Endothelial cell of umbilical vein (primary cell): Measurements from ENCODE around the gene ID1.

Source experiments
- CTCF ChIP-seq, 2 donors: IDR thresholded peaks; 1 replicate in 1 of 2; 2 replicates in 1 of 2; pipeline ENCODE4 v1.5.1; 2011; ENCODE audit warnings: low read length in 2 of 2, mild to moderate bottlenecking in 2 of 2, moderate library complexity in 2 of 2, control low read depth in 1 of 2, inconsistent platforms in 1 of 2, low read depth in 1 of 2; ENCODE audit not compliant: insufficient read depth in 1 of 2; ENCODE audit errors: extremely low read depth in 1 of 2
- EZH2 ChIP-seq: IDR thresholded peaks from 2 replicates; pipeline ENCODE4 v1.6.1; 2012; ENCODE audit warnings: borderline replicate concordance, low read depth, mild to moderate bottlenecking, moderate library complexity, low read length, inconsistent platforms; ENCODE audit not compliant: severe bottlenecking
- MYC ChIP-seq: IDR thresholded peaks from one replicate; pipeline ENCODE4 v1.6.1; 2011; ENCODE audit warnings: mild to moderate bottlenecking, low read depth, low read length
- POLR2A ChIP-seq: IDR thresholded peaks from 2 replicates; pipeline ENCODE4 v1.6.1; 2012; ENCODE audit warnings: low read depth, mild to moderate bottlenecking, control low read depth, low read length
- POLR2AphosphoS5 ChIP-seq: IDR thresholded peaks from 2 replicates; pipeline ENCODE4 v1.6.1; 2012; ENCODE audit warnings: low read depth, mild to moderate bottlenecking, control low read depth, low read length, moderate library complexity; ENCODE audit not compliant: insufficient read depth

- no peak for TF ChIP-seq POLR2A
- TF ChIP-seq CTCF (IDR thresholded peaks at IDR 0.05; ENCODE audit: extremely low read depth in 1 of 2, insufficient read depth in 1 of 2, low read depth in 1 of 2, low read length in 2 of 2) = no peak
- no peak for TF ChIP-seq POLR2AphosphoS5
- TF ChIP-seq EZH2 = no peak
- TF ChIP-seq MYC = no peak
These were observed 2.2 kb upstream of the ID1 start for GRCh38 chr20:31602779-31603441.
